Measurements from ENCODE around the gene VAPA.

DNA sequence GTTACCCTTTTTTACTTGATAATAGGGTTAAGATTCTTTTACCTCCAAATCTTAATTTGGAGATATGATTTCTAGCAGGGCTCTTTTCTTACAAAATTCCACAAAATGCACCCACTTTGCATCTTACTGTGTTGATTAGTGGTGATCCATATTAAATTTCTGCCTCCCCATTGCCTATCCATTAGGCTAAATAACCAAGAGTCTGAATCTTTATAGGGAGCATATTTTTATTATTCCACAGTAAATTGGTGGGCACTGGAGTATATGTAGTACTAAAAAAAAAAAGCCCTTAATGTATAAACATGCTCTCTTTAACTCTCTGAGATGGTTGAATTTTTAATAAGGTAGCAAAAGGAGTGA is 36.2 kb upstream of the VAPA start:
- TF ChIP-seq ZNF384 (IDR thresholded peaks at IDR 0.05) (no peak), ELF4 (IDR thresholded peaks at IDR 0.05) (no peak), SUZ12 (IDR thresholded peaks at IDR 0.05) (no peak), ARNT (IDR thresholded peaks at IDR 0.05) (no peak), SP1 (IDR thresholded peaks at IDR 0.05) (no peak), TARDBP (IDR thresholded peaks at IDR 0.05) (no peak), LEF1 (IDR thresholded peaks at IDR 0.05; ENCODE audit: borderline replicate concordance) (no peak), FOXA1 (IDR thresholded peaks at IDR 0.05) (no peak)
- TF ChIP-seq, protein P1, sequence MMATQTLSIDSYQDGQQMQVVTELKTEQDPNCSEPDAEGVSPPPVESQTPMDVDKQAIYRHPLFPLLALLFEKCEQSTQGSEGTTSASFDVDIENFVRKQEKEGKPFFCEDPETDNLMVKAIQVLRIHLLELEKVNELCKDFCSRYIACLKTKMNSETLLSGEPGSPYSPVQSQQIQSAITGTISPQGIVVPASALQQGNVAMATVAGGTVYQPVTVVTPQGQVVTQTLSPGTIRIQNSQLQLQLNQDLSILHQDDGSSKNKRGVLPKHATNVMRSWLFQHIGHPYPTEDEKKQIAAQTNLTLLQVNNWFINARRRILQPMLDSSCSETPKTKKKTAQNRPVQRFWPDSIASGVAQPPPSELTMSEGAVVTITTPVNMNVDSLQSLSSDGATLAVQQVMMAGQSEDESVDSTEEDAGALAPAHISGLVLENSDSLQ (IDR thresholded peaks at IDR 0.05), result no peak

All from HEK293T (cell line).